ENCODE results near the gene BEST1.
A peak's percentile ranks its signal among the peaks of the same experiment; 100 is the strongest.
"Not testable (repeated sequence)": the region's sequence is repeated elsewhere in the genome, so short reads cannot be mapped to it uniquely, and the experiment has no call there.

BEST1 gene

DNA sequence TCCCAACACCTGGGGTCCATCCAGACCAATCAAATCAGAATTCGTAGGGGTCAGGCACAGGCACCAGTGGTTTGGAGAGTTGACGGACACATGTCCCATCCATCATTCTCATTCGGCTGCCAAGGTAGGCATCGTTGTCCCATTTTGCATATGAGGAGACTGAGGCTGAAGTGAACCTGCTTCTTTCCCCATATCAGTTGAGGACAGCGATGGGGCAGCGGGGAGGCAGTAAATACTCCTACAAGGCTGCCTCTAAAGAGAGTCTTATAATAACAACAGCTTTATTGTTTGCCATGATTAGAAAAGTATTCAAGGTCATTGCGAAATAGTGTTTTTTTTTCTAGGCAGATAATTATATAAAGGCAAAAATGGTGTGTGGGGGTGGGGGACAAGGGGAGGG lies 1.6 kb upstream of the BEST1 start:
- H3K27me3 Mint-ChIP-seq, result peaks cover 4% of the 10 kb centered on the region
- H3K36me3 Mint-ChIP-seq, result no peaks in the 10 kb centered on the region
- peaks cover 11% of the 10 kb centered on the region for H3K4me1 Mint-ChIP-seq
- DNase-seq (ENCODE audit: low spot score in 2 of 2), result no peak
- H3K9me3 Mint-ChIP-seq, result no peaks in the 10 kb centered on the region
- no peak overlapping the region for H3K4me3 Mint-ChIP-seq
- ATAC-seq (ENCODE audit: low read depth), result no peak
- H3K27ac Mint-ChIP-seq, result no peak overlapping the region

DNA sequence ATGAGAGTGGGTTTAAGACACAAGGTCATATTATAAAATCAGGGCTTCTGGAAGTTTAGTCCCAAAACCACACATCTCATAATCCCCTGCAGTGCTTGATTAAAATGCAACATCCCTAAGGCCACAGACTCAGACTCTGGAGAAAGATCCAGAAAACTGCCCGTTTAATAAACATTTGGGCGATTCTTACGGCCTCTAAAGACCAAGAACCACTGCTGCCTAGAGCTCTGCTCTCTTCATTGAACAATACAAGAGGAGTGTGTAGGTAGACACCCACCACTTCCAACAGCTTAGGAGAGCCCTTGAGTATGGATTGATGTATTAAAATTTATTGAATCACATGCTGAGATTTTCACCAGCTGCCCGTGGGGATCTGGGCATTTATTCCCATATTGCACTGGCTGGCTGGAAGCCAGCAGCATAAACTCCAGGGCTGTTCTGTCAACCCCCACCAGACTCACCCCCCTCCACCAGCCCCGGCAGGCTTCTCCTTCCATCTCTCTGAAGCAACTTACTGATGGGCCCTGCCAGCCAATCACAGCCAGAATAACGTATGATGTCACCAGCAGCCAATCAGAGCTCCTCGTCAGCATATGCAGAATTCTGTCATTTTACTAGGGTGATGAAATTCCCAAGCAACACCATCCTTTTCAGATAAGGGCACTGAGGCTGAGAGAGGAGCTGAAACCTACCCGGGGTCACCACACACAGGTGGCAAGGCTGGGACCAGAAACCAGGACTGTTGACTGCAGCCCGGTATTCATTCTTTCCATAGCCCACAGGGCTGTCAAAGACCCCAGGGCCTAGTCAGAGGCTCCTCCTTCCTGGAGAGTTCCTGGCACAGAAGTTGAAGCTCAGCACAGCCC lies 749 bp upstream of the BEST1 start:
- DNase-seq (ENCODE audit: low spot score in 2 of 2) (no peak), ATAC-seq (ENCODE audit: low read depth) (peak; percentile 54)
- Mint-ChIP-seq H3K27ac (no peak overlapping the region), H3K36me3 (no peaks in the 10 kb centered on the region), H3K27me3 (peaks cover 5% of the 10 kb centered on the region), H3K4me1 (peaks cover 8% of the 10 kb centered on the region), H3K9me3 (no peaks in the 10 kb centered on the region), H3K4me3 (no peak overlapping the region)

DNA sequence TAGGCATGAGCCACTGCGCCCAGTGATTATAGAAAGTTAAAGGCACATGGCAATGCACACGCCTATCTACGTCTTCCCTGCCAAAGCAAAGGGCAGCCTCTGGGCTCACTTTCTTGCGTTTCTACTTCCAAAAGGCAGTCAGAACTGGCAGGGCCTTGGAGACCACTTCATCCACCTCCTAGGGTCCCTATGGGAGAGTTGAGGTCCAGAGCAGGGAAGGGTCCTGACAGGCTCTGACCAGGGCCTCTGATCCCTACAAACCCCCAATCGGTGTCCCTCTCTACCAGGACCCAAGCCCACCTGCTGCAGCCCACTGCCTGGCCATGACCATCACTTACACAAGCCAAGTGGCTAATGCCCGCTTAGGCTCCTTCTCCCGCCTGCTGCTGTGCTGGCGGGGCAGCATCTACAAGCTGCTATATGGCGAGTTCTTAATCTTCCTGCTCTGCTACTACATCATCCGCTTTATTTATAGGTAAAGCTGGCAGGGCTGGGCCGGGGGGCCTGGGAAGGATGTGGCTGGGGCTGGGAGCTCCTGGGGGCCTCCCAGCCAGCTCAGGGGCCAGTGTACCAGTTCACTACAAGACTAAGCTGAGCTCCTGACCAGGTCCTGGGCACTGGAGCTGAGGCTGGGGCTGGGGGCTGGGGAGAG lies 1.5 kb downstream of the BEST1 start:
- Mint-ChIP-seq H3K9me3 (no peaks in the 10 kb centered on the region), H3K27me3 (peaks cover 4% of the 10 kb centered on the region), H3K27ac (no peak overlapping the region), H3K4me3 (no peak overlapping the region), H3K4me1 (peaks cover 17% of the 10 kb centered on the region), H3K36me3 (no peaks in the 10 kb centered on the region)
- DNase-seq (ENCODE audit: low spot score in 2 of 2) (no peak), ATAC-seq (ENCODE audit: low read depth) (no peak)

DNA sequence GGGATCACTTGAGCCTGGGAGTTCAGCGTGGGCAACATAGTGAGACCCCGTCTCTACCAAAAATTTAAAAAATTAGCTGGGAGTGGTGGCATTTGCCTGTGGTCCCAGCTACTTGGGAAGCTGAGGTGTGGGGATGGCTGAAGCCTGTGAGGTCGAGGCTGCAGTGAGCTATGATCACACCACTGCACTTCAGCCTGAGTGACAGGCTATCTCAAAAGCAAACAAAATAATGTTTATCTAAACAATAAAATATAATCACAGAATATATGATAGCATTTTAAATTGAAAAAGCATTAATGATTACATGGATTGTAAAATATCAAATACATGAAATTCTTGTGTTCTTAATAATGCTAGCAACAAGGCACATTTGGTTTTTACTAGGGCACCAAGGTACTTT lies 2.7 kb downstream of the BEST1 start:
- Mint-ChIP-seq H3K9me3 (no peaks in the 10 kb centered on the region), H3K27me3 (peaks cover 4% of the 10 kb centered on the region), H3K4me1 (peaks cover 12% of the 10 kb centered on the region), H3K27ac (no peak overlapping the region), H3K4me3 (no peak overlapping the region), H3K36me3 (no peaks in the 10 kb centered on the region)
- ATAC-seq (ENCODE audit: low read depth) (no peak), DNase-seq (ENCODE audit: low spot score in 2 of 2) (no peak)

DNA sequence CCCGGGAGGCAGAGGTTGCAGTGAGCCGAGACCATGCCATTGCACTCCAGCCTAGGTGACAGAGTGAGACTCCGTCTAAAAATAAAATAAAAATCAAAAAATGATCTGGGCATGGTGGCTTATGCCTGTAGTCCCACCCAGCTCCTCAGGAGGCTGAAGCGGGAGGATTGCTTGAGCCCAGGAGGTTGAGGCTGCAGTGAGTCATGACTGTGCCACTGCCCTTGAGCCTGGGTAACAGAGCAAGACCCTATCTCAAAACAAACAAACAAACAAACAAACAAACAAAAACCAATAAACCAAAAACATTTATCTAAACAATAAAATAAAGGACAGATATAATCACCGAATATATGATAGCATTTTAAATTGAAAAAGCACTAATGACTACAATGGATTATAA lies 3.5 kb downstream of the BEST1 start:
- not testable (repeated sequence) for H3K4me3 Mint-ChIP-seq; ATAC-seq (ENCODE audit: low read depth); DNase-seq (ENCODE audit: low spot score in 2 of 2); H3K27me3 Mint-ChIP-seq; H3K27ac Mint-ChIP-seq; H3K9me3 Mint-ChIP-seq; H3K36me3 Mint-ChIP-seq
- peaks cover 16% of the 10 kb centered on the region for H3K4me1 Mint-ChIP-seq

DNA sequence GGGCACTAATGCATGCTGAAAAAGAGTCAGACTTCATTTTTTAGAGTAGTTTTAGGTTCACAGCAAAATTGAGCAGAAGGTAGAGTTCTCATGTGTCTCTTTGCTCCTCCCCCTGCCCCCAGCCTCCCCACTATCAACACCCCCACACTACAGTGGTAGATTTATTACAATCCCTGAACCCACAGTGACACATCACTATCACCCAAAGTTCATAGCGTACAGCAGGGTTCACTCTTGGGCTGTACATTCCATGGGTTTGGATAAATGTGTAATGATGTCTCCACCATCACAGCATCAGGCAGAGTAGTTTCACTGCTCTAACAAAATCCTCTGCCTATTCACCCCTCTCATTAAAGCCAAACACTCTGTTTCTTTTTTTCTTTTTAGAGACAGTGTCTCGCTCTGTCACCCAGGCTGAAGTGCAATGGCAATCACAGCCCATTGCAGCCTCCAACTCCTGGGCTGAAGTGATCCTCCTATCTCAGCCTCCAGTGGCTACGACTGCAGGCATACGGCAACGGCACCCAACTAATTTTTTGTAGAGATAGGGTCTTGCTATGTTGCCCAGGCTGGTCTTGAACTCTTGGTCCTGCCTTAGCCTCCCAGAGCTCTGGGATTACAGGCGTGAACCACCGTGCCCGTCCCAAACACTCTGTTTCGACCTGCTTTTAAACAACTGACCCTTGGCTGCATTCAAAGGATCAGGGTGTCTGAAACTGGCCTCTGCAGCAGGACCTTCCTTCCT lies 4.1 kb downstream of the BEST1 start:
- peaks cover 4% of the 10 kb centered on the region for H3K36me3 Mint-ChIP-seq
- peaks cover 22% of the 10 kb centered on the region for H3K4me1 Mint-ChIP-seq
- H3K27ac Mint-ChIP-seq, result no peak overlapping the region
- H3K4me3 Mint-ChIP-seq, result no peak overlapping the region
- no peak for ATAC-seq (ENCODE audit: low read depth)
- peaks cover 4% of the 10 kb centered on the region for H3K27me3 Mint-ChIP-seq
- no peak for DNase-seq (ENCODE audit: low spot score in 2 of 2)
- H3K9me3 Mint-ChIP-seq, result no peaks in the 10 kb centered on the region

DNA sequence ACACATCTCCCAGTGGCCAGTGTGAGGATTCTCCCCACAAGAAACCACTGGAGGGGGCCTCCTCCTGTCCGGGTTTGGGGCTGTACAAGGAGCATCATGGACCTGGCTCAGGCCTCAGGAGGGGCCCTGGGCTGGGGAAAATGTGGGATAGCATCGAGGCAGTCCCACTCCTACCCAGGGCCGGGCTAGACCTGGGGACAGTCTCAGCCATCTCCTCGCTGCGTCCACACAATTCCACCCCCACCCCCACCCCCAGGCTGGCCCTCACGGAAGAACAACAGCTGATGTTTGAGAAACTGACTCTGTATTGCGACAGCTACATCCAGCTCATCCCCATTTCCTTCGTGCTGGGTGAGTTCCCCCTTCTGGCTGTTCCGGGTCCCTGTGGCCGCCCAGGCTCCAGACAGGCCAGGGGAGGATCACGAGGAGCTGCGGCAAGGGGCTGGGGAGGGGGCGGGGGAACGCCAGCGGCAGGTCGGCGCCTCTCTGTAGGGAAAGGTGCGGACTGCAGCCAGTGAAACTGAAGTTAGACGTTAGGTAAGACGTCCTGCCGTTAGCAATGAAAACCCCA lies 4.8 kb downstream of the BEST1 start:
- peaks cover 4% of the 10 kb centered on the region for H3K36me3 Mint-ChIP-seq
- peaks cover 4% of the 10 kb centered on the region for H3K27me3 Mint-ChIP-seq
- no peak for DNase-seq (ENCODE audit: low spot score in 2 of 2)
- H3K9me3 Mint-ChIP-seq, result no peaks in the 10 kb centered on the region
- peak overlapping the region; percentile 65 for H3K4me3 Mint-ChIP-seq
- H3K27ac Mint-ChIP-seq, result no peak overlapping the region
- peak; percentile 36 for ATAC-seq (ENCODE audit: low read depth)
- H3K4me1 Mint-ChIP-seq, result peaks cover 23% of the 10 kb centered on the region

DNA sequence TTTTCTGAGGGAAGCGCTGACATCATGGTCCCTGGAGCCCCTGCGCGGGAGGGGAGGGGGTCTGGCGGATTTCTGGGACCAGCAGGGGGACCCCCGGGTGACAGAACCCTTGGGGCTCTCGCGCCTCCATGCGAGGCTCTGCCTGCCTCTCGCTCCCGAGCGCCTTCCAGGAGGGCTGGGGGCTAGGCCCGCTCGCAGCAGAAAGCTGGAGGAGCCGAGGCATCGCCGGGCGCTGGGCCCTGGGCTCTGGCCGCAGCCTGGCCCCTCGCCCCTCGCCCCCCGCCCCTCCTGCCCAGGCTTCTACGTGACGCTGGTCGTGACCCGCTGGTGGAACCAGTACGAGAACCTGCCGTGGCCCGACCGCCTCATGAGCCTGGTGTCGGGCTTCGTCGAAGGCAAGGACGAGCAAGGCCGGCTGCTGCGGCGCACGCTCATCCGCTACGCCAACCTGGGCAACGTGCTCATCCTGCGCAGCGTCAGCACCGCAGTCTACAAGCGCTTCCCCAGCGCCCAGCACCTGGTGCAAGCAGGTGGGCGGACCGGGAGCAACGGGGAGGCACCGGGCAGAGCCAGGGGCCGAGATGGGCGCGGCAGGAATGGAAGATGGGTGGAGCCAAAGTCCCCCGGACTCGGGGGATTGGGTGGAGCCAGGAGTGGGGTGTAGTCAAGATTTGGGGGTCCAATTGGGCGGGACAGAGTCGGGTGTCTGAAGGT lies 5.4 kb downstream of the BEST1 start:
- DNase-seq (ENCODE audit: low spot score in 2 of 2), result no peak
- Mint-ChIP-seq H3K4me3 (peak overlapping the region; percentile 67), H3K36me3 (peaks cover 4% of the 10 kb centered on the region), H3K27me3 (peaks cover 4% of the 10 kb centered on the region), H3K9me3 (no peaks in the 10 kb centered on the region), H3K4me1 (peaks cover 23% of the 10 kb centered on the region), H3K27ac (no peak overlapping the region)
- peak; percentile 85 for ATAC-seq (ENCODE audit: low read depth)

DNA sequence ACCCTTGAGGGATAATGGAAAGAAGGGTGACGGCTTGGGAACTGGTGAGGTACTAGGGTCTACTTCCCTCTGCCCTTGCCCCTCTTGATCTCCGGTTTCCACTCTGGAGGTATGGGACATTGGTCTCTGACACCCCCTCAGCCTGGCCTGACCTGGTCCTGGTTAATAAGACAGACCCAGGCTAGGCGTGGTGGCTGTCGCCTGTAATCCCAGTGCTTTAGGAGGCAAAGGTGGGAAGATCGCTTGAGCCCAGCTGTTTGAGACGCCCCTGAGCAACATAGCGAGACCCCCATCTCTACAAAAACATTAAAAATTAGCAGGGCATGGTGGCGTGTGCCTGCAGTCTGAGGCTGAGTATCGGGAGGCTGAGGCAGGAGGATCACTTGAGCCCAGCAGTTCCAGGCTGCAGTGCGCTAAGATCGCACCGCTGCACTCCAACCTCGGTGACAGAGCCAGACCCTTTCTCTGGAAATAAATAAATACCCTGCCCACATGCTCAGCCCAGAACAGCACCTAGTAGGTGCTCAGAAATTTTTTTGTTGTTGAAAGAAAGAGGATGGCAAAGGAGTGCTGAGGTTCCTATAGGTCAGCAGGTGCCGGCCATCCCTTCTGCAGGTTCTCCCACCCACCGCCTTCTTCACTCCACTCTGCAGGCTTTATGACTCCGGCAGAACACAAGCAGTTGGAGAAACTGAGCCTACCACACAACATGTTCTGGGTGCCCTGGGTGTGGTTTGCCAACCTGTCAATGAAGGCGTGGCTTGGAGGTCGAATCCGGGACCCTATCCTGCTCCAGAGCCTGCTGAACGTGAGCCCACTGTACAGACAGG lies 6.3 kb downstream of the BEST1 start:
- Mint-ChIP-seq H3K9me3 (no peaks in the 10 kb centered on the region), H3K4me3 (no peak overlapping the region), H3K27ac (no peak overlapping the region), H3K36me3 (peaks cover 4% of the 10 kb centered on the region), H3K4me1 (peaks cover 21% of the 10 kb centered on the region), H3K27me3 (peaks cover 4% of the 10 kb centered on the region)
- DNase-seq (ENCODE audit: low spot score in 2 of 2), result no peak
- ATAC-seq (ENCODE audit: low read depth), result no peak

DNA sequence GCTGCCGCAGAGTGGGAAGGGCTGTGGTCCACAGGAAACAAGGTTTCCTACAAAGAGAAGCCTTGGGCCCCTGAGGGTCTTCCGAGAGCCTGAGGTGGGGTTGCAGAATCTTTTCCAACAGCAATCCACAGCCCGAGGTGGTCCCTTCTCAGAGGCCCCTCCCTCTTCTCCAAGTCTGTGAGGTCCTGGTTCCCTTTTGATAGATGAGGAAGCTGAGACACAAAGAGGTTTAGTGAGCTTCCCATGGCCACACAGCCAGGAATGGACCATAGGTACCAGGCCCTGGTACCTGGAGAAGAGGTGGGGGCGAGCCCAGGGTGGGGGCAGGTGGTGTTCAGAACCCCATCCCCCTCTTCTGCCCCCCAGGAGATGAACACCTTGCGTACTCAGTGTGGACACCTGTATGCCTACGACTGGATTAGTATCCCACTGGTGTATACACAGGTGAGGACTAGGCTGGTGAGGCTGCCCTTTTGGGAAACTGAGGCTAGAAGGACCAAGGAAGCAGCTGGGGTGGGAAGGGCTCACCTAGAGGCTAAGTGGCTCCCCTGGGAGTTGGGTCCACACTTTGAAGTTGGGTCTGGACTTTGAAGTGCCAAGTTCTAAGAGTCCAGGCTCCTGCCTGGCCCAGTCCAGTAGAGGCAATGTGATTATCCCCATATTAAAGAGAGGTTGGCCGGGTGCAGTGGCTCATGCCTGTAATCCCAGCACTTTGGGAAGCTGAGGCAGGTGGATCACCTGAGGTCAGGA lies 7.0 kb downstream of the BEST1 start:
- no peak for DNase-seq (ENCODE audit: low spot score in 2 of 2)
- no peak overlapping the region for H3K27ac Mint-ChIP-seq
- H3K27me3 Mint-ChIP-seq, result peaks cover 2% of the 10 kb centered on the region
- H3K9me3 Mint-ChIP-seq, result no peaks in the 10 kb centered on the region
- H3K4me3 Mint-ChIP-seq, result no peak overlapping the region
- H3K4me1 Mint-ChIP-seq, result peaks cover 27% of the 10 kb centered on the region
- peaks cover 4% of the 10 kb centered on the region for H3K36me3 Mint-ChIP-seq
- no peak for ATAC-seq (ENCODE audit: low read depth)

DNA sequence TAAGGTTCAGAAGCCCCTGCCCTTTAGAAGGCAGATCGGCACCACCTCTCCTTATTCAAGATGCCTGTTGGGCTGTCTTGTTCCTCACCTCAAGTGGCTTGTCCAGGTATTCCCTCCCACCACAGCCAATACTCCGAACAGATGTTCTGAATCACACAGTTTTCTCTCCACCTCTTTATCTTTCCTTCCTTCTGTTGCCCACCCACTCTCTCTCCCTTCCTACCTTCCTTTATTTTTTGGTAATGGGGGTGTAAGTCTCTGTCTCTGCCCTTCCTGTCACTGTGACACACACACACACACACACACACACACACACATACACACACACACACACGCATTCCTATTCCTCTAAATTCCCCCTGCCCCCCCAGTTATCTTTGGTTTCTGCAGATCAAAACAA lies 8.4 kb downstream of the BEST1 start:
- peaks cover 37% of the 10 kb centered on the region for H3K4me1 Mint-ChIP-seq
- no peak for DNase-seq (ENCODE audit: low spot score in 2 of 2)
- H3K27ac Mint-ChIP-seq, result peak overlapping the region; percentile 72

DNA sequence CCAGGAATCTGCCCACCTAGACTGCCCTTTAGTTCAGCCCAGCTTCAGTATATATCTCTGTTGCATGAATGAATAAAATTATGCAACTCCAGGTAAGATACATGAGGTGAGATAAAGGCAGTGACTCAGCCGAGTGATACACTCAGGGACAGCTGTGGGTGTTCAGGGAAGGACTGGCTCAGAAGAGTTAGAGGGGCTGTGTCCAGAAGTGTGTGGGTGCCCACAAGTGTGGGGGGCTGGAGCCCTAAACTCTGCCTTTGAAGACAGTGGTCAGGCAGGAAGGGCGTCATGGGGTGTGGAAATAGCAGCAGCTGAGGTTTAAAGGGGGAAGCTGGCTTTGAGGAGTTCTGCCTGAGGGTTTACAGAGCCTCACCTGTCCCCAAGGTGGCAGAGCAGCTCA lies 9.0 kb downstream of the BEST1 start:
- no peak overlapping the region for H3K4me3 Mint-ChIP-seq
- peaks cover 2% of the 10 kb centered on the region for H3K27me3 Mint-ChIP-seq
- H3K4me1 Mint-ChIP-seq, result peaks cover 40% of the 10 kb centered on the region
- no peaks in the 10 kb centered on the region for H3K9me3 Mint-ChIP-seq
- ATAC-seq (ENCODE audit: low read depth) (no peak), DNase-seq (ENCODE audit: low spot score in 2 of 2) (no peak)
- peaks cover 9% of the 10 kb centered on the region for H3K36me3 Mint-ChIP-seq
- H3K27ac Mint-ChIP-seq, result peak overlapping the region; percentile 72

More for the DNA sequence above, 8.4 kb downstream of the BEST1 start:
- Mint-ChIP-seq H3K27me3 (peaks cover 2% of the 10 kb centered on the region), H3K36me3 (peaks cover 7% of the 10 kb centered on the region), H3K4me3 (no peak overlapping the region), H3K9me3 (no peaks in the 10 kb centered on the region)
- ATAC-seq (ENCODE audit: low read depth), result no peak
